HG03025 (cell line): ENCODE results near the gene ARID3A.
"Not testable (repeated sequence)": the region's sequence is repeated elsewhere in the genome, so short reads cannot be mapped to it uniquely, and the experiment has no call there.

ENCODE experiments used
- ATAC-seq: cut with Tn5 transposase; IDR thresholded peaks from one replicate; pipeline ENCODE4 v1.9.1; 2021; ENCODE audit warnings: mild to moderate bottlenecking, moderate library complexity; ENCODE audit not compliant: unreplicated experiment, low FRiP score

Gene ARID3A, protein sequence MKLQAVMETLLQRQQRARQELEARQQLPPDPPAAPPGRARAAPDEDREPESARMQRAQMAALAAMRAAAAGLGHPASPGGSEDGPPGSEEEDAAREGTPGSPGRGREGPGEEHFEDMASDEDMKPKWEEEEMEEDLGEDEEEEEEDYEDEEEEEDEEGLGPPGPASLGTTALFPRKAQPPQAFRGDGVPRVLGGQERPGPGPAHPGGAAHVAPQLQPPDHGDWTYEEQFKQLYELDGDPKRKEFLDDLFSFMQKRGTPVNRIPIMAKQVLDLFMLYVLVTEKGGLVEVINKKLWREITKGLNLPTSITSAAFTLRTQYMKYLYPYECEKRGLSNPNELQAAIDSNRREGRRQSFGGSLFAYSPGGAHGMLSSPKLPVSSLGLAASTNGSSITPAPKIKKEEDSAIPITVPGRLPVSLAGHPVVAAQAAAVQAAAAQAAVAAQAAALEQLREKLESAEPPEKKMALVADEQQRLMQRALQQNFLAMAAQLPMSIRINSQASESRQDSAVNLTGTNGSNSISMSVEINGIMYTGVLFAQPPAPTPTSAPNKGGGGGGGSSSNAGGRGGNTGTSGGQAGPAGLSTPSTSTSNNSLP

DNA sequence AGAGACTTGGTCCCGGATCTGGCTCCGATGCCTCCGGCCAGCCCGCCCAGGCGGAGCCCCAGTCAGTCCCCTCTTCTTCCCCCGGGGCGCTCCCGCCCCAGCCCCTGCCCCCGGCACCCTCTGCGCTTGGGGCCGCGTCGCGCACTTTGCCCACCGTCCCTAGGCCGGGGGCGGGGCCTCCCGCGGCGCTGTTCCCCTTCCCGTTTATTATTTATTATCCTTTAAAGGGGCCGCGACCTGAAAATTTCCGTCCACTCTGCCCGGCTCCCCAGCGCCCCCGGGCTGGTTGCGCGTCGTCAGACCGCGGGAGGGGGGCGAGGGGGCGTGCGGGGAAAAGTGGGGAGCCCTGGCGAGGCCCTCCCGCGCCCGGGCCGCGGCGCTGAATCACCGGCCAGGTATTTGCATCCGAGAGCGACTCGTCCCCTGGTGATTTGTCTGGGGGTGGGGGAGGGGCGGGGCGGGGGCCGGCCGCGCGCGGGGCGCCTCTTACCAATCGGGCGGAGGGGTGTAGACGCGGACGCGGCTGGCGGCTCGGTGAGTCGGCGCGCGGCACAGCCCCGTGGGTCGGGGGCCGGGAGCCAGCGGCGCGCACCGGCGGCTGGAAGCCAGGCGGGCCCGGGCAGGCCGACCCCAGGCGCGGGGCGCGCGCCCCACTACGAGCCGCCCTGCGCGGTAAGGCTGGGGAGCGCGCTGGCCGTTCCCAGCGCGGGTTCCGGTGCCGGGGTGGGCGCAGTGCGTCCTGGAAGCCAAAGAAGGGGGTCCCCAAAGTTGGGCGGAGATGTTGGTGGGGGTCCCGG, at the start of gene ARID3A:
TSS of gene ARID3A (plus strand) at position 510 of the 797 bp plus-strand sequence. CDS start 3,494 bp downstream, outside the sequence.
- ATAC-seq = no peak

DNA sequence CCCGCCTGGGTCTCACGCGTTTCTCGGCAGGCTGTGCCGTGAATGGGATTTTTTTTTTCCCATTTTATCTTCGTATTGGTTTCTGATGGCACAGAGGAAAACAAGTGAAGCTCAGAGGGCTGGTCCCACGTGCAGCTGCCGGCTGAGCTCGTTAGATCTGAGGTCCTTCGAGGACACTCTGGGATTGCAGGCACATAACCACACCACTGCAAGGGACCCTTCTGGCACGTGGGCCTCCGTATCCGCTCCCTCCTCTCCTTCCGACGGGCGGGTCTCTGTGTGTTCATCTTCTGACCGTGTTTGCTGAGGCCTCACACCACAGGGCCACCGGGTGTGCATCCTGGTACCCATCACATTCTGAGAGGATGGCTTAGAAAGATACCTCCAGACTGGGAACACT, 49.7 kb upstream of the ARID3A start:
- no peak for ATAC-seq

- no peak for ATAC-seq
These were observed 49.0 kb upstream of the ARID3A start for GRCh38 chr19:876780-877314.

- ATAC-seq = not testable (repeated sequence)
These were observed 47.7 kb upstream of the ARID3A start for GRCh38 chr19:877992-878660.

- ATAC-seq = not testable (repeated sequence)
These were observed 46.9 kb upstream of the ARID3A start for GRCh38 chr19:878751-879561.

DNA sequence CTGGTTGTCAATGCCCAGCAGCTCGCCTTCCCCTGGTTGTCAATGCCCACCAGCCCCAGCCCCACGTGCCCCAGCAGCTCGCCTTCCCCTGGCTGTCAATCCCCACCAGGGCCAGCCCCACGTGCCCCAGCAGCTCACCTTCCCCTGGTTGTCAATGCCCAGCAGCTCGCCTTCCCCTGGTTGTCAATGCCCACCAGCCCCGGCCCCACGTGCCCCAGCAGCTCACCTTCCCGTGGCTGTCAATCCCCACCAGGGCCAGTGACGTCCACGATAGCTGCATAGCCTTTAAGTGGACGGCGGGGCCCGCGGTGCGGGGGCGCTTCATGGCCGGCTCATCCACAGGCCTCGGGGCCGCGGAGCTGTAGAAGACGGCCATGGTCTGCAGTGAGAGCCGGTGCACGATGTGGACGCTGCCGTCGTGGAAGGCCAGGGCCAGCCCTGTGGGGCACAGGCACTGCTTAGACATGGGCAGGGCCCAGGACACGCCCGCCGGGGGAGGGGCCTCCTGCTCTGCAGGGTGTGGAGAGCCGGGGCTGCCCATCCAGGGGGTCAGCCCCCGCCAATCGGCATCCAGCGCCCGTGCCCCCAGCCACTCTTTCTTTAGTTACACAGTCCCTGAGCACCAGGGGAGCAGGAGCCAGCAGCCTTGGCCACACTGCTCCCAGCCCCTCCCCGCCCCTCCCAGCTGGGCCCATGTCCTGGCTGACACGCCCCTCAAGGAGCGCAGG, 46.0 kb upstream of the ARID3A start:
- no peak for ATAC-seq

DNA sequence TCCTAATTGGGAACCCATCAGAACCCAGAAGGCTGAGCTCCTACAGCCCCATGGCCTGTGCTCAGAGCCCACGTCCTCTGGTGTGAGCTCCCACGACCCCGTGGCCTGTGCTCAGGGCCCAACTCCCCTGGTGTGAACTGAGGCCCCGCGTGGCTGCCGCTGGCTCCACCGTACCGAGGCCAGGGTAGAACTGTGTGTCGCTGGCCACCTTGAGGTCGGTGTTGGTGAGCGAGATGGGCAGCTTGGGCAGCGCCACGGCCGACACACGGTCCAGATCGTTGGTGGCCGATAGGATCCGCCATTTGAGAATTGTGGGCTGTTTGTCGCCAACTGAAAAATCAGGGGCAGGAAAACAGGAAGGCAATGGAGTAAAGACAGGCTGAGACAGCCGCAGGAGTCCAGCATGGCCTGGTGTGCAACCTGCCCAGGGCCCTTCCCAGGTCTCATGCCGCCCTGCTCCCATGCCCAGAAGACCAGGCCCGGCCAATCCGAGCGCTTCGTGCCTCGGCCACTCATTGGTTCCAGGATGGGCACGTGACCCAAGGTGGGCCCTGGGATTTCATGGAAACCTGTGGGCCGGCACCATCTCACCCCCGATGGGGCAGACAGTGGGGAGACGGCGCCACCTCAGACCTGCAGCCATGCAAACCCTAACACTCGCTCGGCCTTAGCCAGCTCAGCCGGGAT, 44.3 kb upstream of the ARID3A start:
- no peak for ATAC-seq

GRCh38 chr19:882871-883497, 42.9 kb upstream of the ARID3A start:
- no peak for ATAC-seq

DNA sequence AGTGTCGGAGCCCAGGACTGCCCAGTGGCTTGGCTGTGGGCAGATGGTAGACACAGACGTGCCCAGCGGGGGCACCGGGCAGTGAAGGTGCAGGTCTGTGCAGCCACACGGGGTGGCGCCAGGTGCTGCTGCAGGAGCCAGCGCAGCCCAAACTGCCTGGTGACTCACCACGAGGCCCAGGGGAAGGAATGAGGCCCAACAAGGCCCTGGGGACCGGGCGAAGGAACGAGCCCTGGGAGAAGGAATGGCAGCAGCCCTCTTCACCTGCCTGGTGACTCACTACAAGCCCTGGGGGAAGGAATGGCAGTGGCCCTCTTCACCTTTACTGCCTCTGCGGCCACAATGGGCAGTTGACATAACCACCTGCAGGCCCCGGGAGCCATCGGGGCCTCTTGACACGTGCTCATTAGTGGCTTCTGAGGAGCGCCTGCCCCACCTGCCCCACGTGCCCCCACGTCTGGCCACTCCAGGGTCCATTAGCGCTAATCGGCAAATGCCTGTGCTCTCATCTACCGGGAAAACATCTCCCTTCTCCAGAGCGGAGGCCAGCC, 42.1 kb upstream of the ARID3A start:
- ATAC-seq = no peak

DNA sequence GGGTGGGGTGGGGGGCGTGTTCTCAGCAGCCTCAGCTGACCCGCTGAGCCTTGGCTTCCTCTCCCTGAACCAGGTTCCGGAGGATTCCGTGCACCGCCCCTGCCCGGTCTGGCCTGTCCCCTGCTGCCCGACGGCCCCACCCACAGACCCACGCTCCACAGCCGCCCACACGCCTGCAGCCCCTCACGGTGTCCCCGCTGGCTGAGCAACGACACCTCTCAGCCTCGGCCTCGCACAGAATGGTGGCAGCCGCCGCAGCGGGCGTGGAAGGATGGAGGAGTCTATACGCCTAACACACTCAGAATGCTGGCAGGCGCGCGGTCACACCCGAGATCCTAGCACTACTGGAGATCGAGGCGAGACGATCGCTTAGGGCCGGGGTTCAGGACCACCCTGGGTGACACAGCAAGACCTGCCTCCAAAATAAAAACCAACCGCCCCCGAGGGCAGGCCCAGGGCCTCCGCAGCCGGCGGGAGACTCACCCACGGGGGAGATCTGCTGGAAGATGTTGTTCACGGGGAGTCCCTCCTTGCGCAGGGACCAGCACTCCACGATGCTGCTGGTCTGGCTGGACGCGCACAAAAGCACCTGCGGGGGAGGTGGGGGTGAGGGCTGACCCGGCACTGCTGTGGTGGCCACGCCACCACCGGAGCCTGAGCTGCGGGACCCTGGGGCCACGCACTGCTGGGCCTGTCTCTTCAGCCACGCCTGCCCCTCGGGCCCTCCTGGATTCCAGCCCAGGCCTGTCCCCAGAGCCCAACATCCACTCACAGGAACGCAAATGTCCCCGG, 41.2 kb upstream of the ARID3A start:
- no peak for ATAC-seq

- no peak for ATAC-seq
These were observed 40.2 kb upstream of the ARID3A start for GRCh38 chr19:885536-886224.

DNA sequence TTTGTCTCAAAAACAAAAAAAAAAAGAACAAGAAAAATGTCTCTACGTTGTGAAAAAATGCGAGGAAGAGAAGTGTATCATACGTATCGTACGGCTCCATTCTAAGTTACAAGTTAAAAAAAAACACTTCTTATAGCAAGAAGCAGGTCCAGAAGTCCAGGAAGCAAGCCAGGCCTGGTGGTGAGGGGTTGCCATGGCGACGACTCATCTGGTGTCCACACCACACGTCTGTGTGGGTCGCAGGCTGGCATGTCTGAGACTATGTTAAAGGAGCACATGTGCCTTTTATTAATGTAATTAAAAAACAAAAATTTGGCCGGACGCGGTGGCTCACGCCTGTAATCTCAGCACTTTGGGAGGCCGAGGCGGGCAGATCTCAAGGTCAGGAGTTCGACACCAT, 38.8 kb upstream of the ARID3A start:
- ATAC-seq = no peak

- ATAC-seq = no peak
These were observed 38.2 kb upstream of the ARID3A start for GRCh38 chr19:887599-887998.

- ATAC-seq = no peak
These were observed 37.1 kb upstream of the ARID3A start for GRCh38 chr19:888581-889385.

DNA sequence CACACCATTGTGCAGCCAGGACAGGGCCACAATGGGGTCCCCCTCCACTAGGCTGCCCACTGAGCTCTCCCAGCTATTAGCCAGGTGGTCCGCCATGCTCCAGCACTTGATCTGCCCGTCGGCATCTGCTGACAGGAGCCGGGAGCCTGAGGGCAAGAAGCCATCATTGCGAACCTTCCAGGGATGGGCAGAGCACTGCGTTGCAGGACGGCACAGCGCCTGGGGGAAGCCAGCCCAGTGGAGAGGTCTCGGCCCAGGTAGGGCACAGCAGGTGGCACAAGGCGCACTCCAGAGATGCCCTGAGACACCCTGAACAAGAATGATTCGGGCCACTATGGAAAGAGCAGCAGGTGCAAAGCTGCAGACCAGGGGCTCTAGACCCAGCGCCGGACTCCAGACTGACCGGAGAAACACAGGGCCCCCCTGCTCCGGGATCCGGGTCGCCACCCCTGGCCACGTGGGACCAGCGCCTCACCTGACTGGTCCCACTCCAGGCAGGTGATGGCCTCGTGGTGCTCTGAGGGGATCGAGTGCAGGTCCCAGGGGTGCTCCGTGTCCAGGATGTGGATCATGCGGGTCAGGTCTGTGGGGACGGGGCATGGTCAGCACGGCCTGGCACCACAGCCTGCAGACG, 36.1 kb upstream of the ARID3A start:
- ATAC-seq = no peak
